OCI-LY3 (cell line): Measurements from ENCODE around the gene CAPN7.

Experiments
- H2AFZ ChIP-seq: fragments of 200-600, 300-600 bp; shearing (Covaris generic); 2 replicates; pipeline ENCODE4 v1.6.0; 2014; ENCODE audit warnings: antibody characterized with exemption, low read depth, low read length
- H3K27ac ChIP-seq: fragments of 200-600, 300-600 bp; sonication (generic); 2 replicates; pipeline ENCODE4 v1.5.1; 2014; ENCODE audit warnings: mild to moderate bottlenecking, low read length, moderate library complexity, mixed read lengths
- H3K27me3 ChIP-seq: fragments of 200-600, 300-600 bp; sonication (generic); 2 replicates; pipeline ENCODE4 v1.6.1; 2014; ENCODE audit warnings: low read depth, low read length, mixed read lengths
- H3K36me3 ChIP-seq: fragments of 200-600, 300-600 bp; sonication (generic); replicated peaks from 2 replicates; pipeline ENCODE3; 2014; ENCODE audit warnings: low read depth, low read length, mixed read lengths
- H3K4me1 ChIP-seq: fragments of 300-600, 200-600 bp; sonication (generic); 2 replicates; pipeline ENCODE4 v1.6.1; 2014; ENCODE audit warnings: low read length, mixed read lengths
- H3K4me2 ChIP-seq: fragments of 200-600, 300-600 bp; sonication (generic); 2 replicates; pipeline ENCODE4 v1.6.1; 2014; ENCODE audit warnings: low read length, mixed read lengths
- H3K4me3 ChIP-seq: fragments of 300-600, 200-600 bp; sonication (generic); 2 replicates; pipeline ENCODE4 v1.5.1; 2014; ENCODE audit warnings: antibody characterized with exemption, mild to moderate bottlenecking, low read length, moderate library complexity
- H3K79me2 ChIP-seq: fragments of 300-600, 200-600 bp; shearing (Covaris generic); 2 replicates; pipeline ENCODE4 v1.6.1; 2014; ENCODE audit warnings: mild to moderate bottlenecking, low read length, mixed read lengths
- H3K9ac ChIP-seq: fragments of 300-600, 200-600 bp; shearing (Covaris generic); 2 replicates; pipeline ENCODE4 v1.6.0; 2014; ENCODE audit warnings: mild to moderate bottlenecking, low read length, moderate library complexity
- H3K9me3 ChIP-seq: fragments of 200-600, 300-600 bp; shearing (Covaris generic); 2 replicates; pipeline ENCODE4 v1.6.1; 2014; ENCODE audit warnings: low read length, mixed read lengths; ENCODE audit not compliant: insufficient read depth
- H4K20me1 ChIP-seq: fragments of 200-600, 300-600 bp; sonication (generic); 2 replicates; pipeline ENCODE4 v1.6.1; 2016; ENCODE audit warnings: low read length, mixed read lengths; ENCODE audit not compliant: insufficient read depth
- EZH2phosphoT487 ChIP-seq: fragments of 200-600 bp; shearing (Covaris generic); IDR thresholded peaks from 2 replicates; pipeline ENCODE4 v1.6.1; 2018; ENCODE audit warnings: antibody characterized with exemption, mixed run types, low read depth
- TF ChIP-seq, protein P1 (sequence below): fragments of 200-600, 300-600 bp; sonication (generic); IDR thresholded peaks from 2 replicates; pipeline ENCODE4 v1.5.1; 2014; ENCODE audit warnings: antibody characterized with exemption, low read length, low read depth

Gene CAPN7

DNA sequence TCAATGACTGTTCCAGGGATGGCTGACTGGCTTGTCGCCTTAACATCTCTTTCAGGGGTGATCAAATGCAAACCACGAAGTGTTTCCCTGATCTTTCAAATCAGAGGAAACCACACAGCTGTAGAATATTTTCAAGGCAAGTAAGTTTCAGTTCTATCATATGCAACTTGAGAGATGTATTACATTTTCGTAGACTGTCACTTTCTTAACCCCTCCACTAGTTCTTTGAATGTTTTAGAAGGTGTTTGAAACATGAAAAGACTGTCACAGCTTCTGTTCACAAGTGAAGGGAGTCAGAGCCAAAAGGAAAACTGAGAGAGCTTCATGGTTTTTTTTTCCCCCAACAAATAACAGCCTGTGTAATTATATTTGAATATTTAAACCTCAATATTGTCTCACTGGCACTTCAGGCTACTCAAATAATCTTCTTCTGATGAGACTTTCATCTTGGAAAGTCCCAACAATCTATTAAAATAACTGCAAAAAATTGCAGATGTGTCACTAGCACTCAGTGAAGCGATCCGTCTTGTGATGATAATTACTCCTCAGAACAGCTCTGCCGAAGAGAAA lies 25.9 kb upstream of the CAPN7 start:
- Histone ChIP-seq H4K20me1 (no peaks in the 10 kb centered on the region), H3K4me1 (peaks cover 17% of the 10 kb centered on the region), H3K36me3 (no peaks in the 10 kb centered on the region), H3K27me3 (0 out of 2 replicates have a peak, but pooled peaks cover 5% of the 10 kb centered on the region), H3K79me2 (no peaks in the 10 kb centered on the region), H3K4me3 (peak overlapping the region; percentile 61), H3K4me2 (peak overlapping the region; percentile 85), H3K9ac (peak overlapping the region; percentile 41; the same call in 1 of the 2 replicates), H3K27ac (peak overlapping the region; percentile 11; the same call in 1 of the 2 replicates), H2AFZ (peak overlapping the region; percentile 16; the same call in 1 of the 2 replicates), H3K9me3 (no peaks in the 10 kb centered on the region)
- no peak for TF ChIP-seq EZH2phosphoT487
- TF ChIP-seq, protein P1, sequence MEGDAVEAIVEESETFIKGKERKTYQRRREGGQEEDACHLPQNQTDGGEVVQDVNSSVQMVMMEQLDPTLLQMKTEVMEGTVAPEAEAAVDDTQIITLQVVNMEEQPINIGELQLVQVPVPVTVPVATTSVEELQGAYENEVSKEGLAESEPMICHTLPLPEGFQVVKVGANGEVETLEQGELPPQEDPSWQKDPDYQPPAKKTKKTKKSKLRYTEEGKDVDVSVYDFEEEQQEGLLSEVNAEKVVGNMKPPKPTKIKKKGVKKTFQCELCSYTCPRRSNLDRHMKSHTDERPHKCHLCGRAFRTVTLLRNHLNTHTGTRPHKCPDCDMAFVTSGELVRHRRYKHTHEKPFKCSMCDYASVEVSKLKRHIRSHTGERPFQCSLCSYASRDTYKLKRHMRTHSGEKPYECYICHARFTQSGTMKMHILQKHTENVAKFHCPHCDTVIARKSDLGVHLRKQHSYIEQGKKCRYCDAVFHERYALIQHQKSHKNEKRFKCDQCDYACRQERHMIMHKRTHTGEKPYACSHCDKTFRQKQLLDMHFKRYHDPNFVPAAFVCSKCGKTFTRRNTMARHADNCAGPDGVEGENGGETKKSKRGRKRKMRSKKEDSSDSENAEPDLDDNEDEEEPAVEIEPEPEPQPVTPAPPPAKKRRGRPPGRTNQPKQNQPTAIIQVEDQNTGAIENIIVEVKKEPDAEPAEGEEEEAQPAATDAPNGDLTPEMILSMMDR: no peak

DNA sequence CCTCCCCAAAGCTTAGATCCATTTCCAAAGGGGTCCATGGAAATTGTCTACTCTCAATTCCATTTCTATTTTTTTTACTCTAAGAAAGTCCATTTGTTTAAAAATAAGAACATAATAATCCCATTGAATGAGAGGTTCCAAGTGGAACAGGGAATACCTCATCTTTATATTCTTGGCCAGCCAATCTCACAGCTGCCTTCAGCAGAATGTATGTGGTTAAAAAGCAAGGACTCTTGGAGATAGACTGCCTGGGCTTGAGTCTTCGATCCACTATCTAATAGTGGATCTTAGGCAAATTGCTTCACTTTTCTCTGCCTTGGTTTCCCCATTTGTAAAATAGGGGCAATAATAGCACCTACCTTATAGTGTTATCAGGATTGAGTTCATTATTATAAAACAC lies 24.5 kb upstream of the CAPN7 start:
- TF ChIP-seq, protein P1: no peak
- TF ChIP-seq EZH2phosphoT487: no peak
- Histone ChIP-seq H2AFZ (no peak overlapping the region), H3K27me3 (0 out of 2 replicates have a peak, but pooled peaks cover 5% of the 10 kb centered on the region), H4K20me1 (no peaks in the 10 kb centered on the region), H3K27ac (no peak overlapping the region), H3K4me3 (no peak overlapping the region), H3K36me3 (no peaks in the 10 kb centered on the region), H3K4me2 (no peak overlapping the region), H3K9ac (no peak overlapping the region), H3K4me1 (peaks cover 22% of the 10 kb centered on the region), H3K79me2 (no peaks in the 10 kb centered on the region), H3K9me3 (no peaks in the 10 kb centered on the region)

DNA sequence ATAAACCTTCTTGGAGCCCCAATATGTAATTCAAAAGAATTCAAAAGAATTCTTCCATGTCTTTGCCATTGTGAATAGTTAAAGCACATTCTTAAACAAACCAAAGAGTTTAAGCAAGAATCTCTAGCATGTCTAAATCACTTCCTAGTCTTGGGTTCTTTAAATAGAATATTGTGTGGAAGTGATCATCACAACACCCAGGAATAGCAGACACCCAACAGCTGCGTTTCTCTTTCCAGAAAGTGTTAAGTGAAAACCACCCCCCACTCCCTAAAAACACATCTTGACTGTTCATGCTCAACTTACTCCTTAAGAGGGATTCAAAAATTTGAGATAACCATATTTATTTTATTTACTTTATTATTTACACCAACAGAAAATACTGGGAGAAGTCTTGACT lies 24.1 kb upstream of the CAPN7 start:
- Histone ChIP-seq H3K4me2 (no peak overlapping the region), H3K27me3 (0 out of 2 replicates have a peak, but pooled peaks cover 5% of the 10 kb centered on the region), H3K9ac (no peak overlapping the region), H2AFZ (no peak overlapping the region), H4K20me1 (no peaks in the 10 kb centered on the region), H3K27ac (no peak overlapping the region), H3K79me2 (no peaks in the 10 kb centered on the region), H3K9me3 (no peaks in the 10 kb centered on the region), H3K36me3 (no peaks in the 10 kb centered on the region), H3K4me1 (peaks cover 22% of the 10 kb centered on the region), H3K4me3 (no peak overlapping the region)
- TF ChIP-seq EZH2phosphoT487: no peak
- TF ChIP-seq, protein P1: no peak

DNA sequence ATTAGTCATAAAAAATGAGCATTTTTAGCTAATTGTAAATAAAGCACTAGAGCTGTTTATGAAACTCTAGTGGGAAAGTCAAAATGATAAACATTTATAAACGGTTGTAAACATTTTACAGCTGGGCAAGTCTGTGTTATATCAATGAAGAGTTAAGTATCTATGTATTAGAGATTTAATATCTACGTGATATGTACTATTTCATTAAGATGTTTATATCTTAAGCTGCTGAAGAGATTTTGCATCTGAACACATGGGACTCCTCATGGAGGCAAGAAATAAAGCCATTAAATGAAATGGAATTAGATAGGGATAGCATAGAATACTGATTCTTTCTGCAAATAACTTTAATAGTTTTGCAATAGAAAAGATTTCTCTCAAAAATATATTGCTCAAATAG lies 23.0 kb upstream of the CAPN7 start:
- Histone ChIP-seq H2AFZ (no peak overlapping the region), H3K27me3 (0 out of 2 replicates have a peak, but pooled peaks cover 5% of the 10 kb centered on the region), H3K9me3 (no peaks in the 10 kb centered on the region), H3K4me1 (peaks cover 22% of the 10 kb centered on the region), H3K79me2 (no peaks in the 10 kb centered on the region), H3K4me2 (no peak overlapping the region), H3K36me3 (no peaks in the 10 kb centered on the region), H4K20me1 (no peaks in the 10 kb centered on the region), H3K27ac (no peak overlapping the region), H3K4me3 (no peak overlapping the region), H3K9ac (no peak overlapping the region)
- TF ChIP-seq, protein P1: no peak
- no peak for TF ChIP-seq EZH2phosphoT487
